Neural progenitor cell (in vitro differentiated cells): ENCODE results near the gene ERC1. TPM values are rescaled to one million over a fixed set of nuclear protein-coding genes. Genes with fewer than 3 reads are reported as not detected.

Experiments used
- DNase-seq: peaks from one replicate; pipeline ENCODE4 v3.0.0-alpha.2; 2016; ENCODE audit warnings: low spot score
- H2AFZ ChIP-seq: fragments of 200-600 bp; sonication (generic); replicated peaks from 2 replicates; pipeline ENCODE4 v1.6.1; 2016; ENCODE audit warnings: antibody characterized with exemption
- H3F3A ChIP-seq: fragments of 200-600 bp; sonication (generic); 2 replicates; pipeline ENCODE4 v1.6.1; 2016; ENCODE audit warnings: antibody characterized with exemption, low read depth
- H3K27ac ChIP-seq: fragments of 200-600 bp; sonication (generic); 2 replicates; pipeline ENCODE4 v1.5.1; 2016; ENCODE audit warnings: mild to moderate bottlenecking
- H3K27me3 ChIP-seq: fragments of 200-600 bp; sonication (generic); 2 replicates; pipeline ENCODE4 v1.6.1; 2016; ENCODE audit warnings: mild to moderate bottlenecking, moderate library complexity
- H3K36me3 ChIP-seq: fragments of 200-600 bp; sonication (generic); 2 replicates; pipeline ENCODE4 v1.5.1; 2016
- H3K4me1 ChIP-seq: fragments of 200-600 bp; sonication (generic); 2 replicates; pipeline ENCODE4 v1.6.1; 2016; ENCODE audit warnings: mixed run types
- H3K4me2 ChIP-seq: fragments of 200-600 bp; sonication (generic); 2 replicates; pipeline ENCODE4 v1.6.1; 2016
- H3K4me3 ChIP-seq: fragments of 200-600 bp; sonication (generic); 2 replicates; pipeline ENCODE4 v1.5.1; 2016
- H3K79me2 ChIP-seq: fragments of 200-600 bp; sonication (generic); 2 replicates; pipeline ENCODE4 v1.6.1; 2016; ENCODE audit warnings: low read depth
- H3K9ac ChIP-seq: fragments of 200-600 bp; sonication (generic); 2 replicates; pipeline ENCODE4 v1.6.1; 2016
- H3K9me3 ChIP-seq: fragments of 200-600 bp; sonication (generic); 2 replicates; pipeline ENCODE4 v1.5.1; 2016; ENCODE audit warnings: low read depth
- H4K20me1 ChIP-seq: fragments of 200-600 bp; sonication (generic); 2 replicates; pipeline ENCODE4 v1.6.1; 2016; ENCODE audit warnings: low read depth
- H3K27ac Mint-ChIP-seq: 3 replicates; pipeline ENCODE4 v1.8.0; 2021; ENCODE audit warnings: mixed read lengths
- H3K27me3 Mint-ChIP-seq: 2 replicates; pipeline ENCODE4 v1.8.0; 2022; ENCODE audit warnings: low read depth, mild to moderate bottlenecking, inconsistent platforms, moderate library complexity, mixed read lengths; ENCODE audit not compliant: insufficient read depth
- H3K36me3 Mint-ChIP-seq: 3 replicates; pipeline ENCODE4 v1.8.0; 2021; ENCODE audit warnings: mixed read lengths
- H3K4me1 Mint-ChIP-seq: 3 replicates; pipeline ENCODE4 v1.8.0; 2021; ENCODE audit warnings: mixed read lengths
- H3K4me3 Mint-ChIP-seq: 3 replicates; pipeline ENCODE4 v1.8.0; 2021; ENCODE audit warnings: mild to moderate bottlenecking, moderate library complexity, mixed read lengths
- H3K9me3 Mint-ChIP-seq: 3 replicates; pipeline ENCODE4 v1.8.0; 2020; ENCODE audit warnings: mixed read lengths
- CTCF ChIP-seq: fragments of 200-600 bp; sonication (generic); IDR thresholded peaks from 2 replicates; pipeline ENCODE4 v1.5.1; 2017; ENCODE audit warnings: antibody characterized with exemption, mild to moderate bottlenecking
- EZH2 ChIP-seq: fragments of 200-600 bp; sonication (generic); IDR thresholded peaks from 2 replicates; pipeline ENCODE4 v1.6.1; 2017; ENCODE audit warnings: antibody characterized with exemption, mild to moderate bottlenecking, moderate library complexity
- EZH2phosphoT487 ChIP-seq: fragments of 200-600 bp; sonication (generic); IDR thresholded peaks from 2 replicates; pipeline ENCODE4 v1.6.1; 2017; ENCODE audit warnings: antibody characterized with exemption
- total RNA-seq: library from RNA; depleted of rRNA; stranded (reverse); fragments of >200 nt; gene quantifications from 2 replicates; pipeline ENCODE4 v1.2.3, GENCODE V29; 2015; ENCODE audit warnings: low replicate concordance

ERC1 gene
- total RNA-seq, 1 donor from 2014 or later, result 27.5 TPM

DNA sequence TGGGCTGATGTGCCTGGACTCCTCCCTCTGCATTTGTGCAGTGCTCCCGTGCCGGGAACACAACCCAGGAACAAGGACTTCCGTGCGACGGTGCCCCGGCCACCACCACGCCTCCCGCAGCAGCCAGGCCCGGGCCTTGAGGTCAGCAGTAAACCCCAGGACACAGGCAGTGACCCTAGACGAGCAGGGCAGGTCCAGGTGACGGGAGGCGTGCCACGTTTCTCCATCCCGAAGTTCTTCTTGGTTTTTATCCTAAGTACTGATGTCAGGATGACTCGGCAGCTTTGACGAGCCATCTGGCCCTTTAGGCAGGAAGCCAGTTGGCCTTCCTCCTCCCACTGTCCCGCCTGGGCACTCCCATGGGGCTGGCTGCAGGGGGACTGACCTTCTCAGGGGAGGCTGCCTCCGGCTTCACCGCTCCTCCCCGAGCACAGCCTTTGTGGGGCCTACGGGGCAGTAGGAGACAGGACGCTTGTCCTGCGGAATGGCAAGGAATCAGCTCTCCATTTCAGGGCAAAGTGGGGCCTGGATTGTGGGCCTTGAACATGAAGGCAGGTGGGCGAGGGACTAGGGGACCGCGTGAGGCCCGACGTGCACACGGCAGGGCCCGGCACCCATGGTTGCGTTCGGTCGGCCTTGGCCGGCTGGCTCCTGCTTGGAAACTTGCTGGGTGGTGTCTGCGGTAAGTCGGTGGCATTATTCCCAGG lies 509.2 kb downstream of the ERC1 start:
- Histone ChIP-seq H4K20me1 (no peaks in the 10 kb centered on the region), H3K27ac (no peak overlapping the region), H2AFZ (no peak overlapping the region), H3K9me3 (no peaks in the 10 kb centered on the region), H3K9ac (no peak overlapping the region), H3K4me2 (no peak overlapping the region), H3K4me1 (no peaks in the 10 kb centered on the region), H3K27me3 (no peaks in the 10 kb centered on the region), H3K4me3 (no peak overlapping the region), H3F3A (no peaks in the 10 kb centered on the region), H3K36me3 (no peaks in the 10 kb centered on the region), H3K79me2 (no peaks in the 10 kb centered on the region)
- DNase-seq, result no peak
- Mint-ChIP-seq H3K9me3 (no peaks in the 10 kb centered on the region), H3K36me3 (peaks cover 2% of the 10 kb centered on the region), H3K4me3 (no peak overlapping the region), H3K27me3 (peaks cover 16% of the 10 kb centered on the region), H3K27ac (peak overlapping the region; percentile 60), H3K4me1 (peaks cover 28% of the 10 kb centered on the region)
- TF ChIP-seq CTCF, result no peak
- TF ChIP-seq EZH2phosphoT487, result no peak
- no peak for TF ChIP-seq EZH2

GRCh38 chr12:1501001-1501400 lies 510.0 kb downstream of the ERC1 start:
- no peak overlapping the region for H3K27ac Mint-ChIP-seq
- no peak for DNase-seq
- no peak overlapping the region for H3K4me3 Mint-ChIP-seq
- Histone ChIP-seq H3F3A (no peaks in the 10 kb centered on the region), H3K36me3 (no peaks in the 10 kb centered on the region), H3K27me3 (no peaks in the 10 kb centered on the region), H3K9ac (no peak overlapping the region), H3K9me3 (no peaks in the 10 kb centered on the region), H3K4me2 (no peak overlapping the region), H3K27ac (no peak overlapping the region), H4K20me1 (no peaks in the 10 kb centered on the region), H3K4me1 (no peaks in the 10 kb centered on the region), H3K4me3 (no peak overlapping the region), H2AFZ (no peak overlapping the region), H3K79me2 (no peaks in the 10 kb centered on the region)
- peaks cover 17% of the 10 kb centered on the region for H3K27me3 Mint-ChIP-seq
- peaks cover 28% of the 10 kb centered on the region for H3K4me1 Mint-ChIP-seq
- no peak for TF ChIP-seq CTCF
- TF ChIP-seq EZH2, result no peak
- TF ChIP-seq EZH2phosphoT487, result no peak
- H3K9me3 Mint-ChIP-seq, result no peaks in the 10 kb centered on the region
- peaks cover 2% of the 10 kb centered on the region for H3K36me3 Mint-ChIP-seq

GRCh38 chr12:1501695-1502378 lies 510.8 kb downstream of the ERC1 start:
- no peaks in the 10 kb centered on the region for H3K79me2 ChIP-seq
- H3F3A ChIP-seq, result no peaks in the 10 kb centered on the region
- no peak overlapping the region for H3K4me2 ChIP-seq
- no peak for TF ChIP-seq CTCF
- H3K27me3 ChIP-seq, result no peaks in the 10 kb centered on the region
- DNase-seq, result no peak
- H3K4me1 ChIP-seq, result no peaks in the 10 kb centered on the region
- no peak overlapping the region for H3K27ac ChIP-seq
- no peak overlapping the region for H2AFZ ChIP-seq
- Mint-ChIP-seq H3K27ac (no peak overlapping the region), H3K9me3 (no peaks in the 10 kb centered on the region), H3K4me3 (no peak overlapping the region), H3K4me1 (peaks cover 20% of the 10 kb centered on the region), H3K27me3 (peaks cover 17% of the 10 kb centered on the region), H3K36me3 (peaks cover 2% of the 10 kb centered on the region)
- H3K36me3 ChIP-seq, result no peaks in the 10 kb centered on the region
- no peaks in the 10 kb centered on the region for H3K9me3 ChIP-seq
- no peak overlapping the region for H3K4me3 ChIP-seq
- no peak overlapping the region for H3K9ac ChIP-seq
- H4K20me1 ChIP-seq, result no peaks in the 10 kb centered on the region
